Measurements from ENCODE around the gene FOCAD. TPM values are rescaled to one million over a fixed set of nuclear protein-coding genes. Genes with fewer than 3 reads are reported as not detected.

FOCAD gene
- polyA plus RNA-seq, 2 donors, result 4.6 to 6.1 TPM

- Histone ChIP-seq H3K27ac (ENCODE audit: low read depth in 2 of 2, low read length in 1 of 2) (no peak overlapping the region), H3K27me3 (ENCODE audit: control insufficient read depth in 1 of 2, insufficient read depth in 2 of 2, low read length in 2 of 2) (no peaks in the 10 kb centered on the region), H3K4me1 (ENCODE audit: control insufficient read depth in 2 of 2, insufficient read depth in 2 of 2, low read length in 1 of 2) (no peaks in the 10 kb centered on the region), H3K4me3 (ENCODE audit: low read depth in 1 of 2, low read length in 2 of 2) (no peak overlapping the region), H3K36me3 (ENCODE audit: control insufficient read depth in 2 of 2, insufficient read depth in 2 of 2, low read length in 1 of 2) (no peaks in the 10 kb centered on the region), H3K9me3 (ENCODE audit: control insufficient read depth in 2 of 2, insufficient read depth in 1 of 2, low read depth in 1 of 2, low read length in 1 of 2) (no peaks in the 10 kb centered on the region)
- 80 to 81% methylated on average over 1 of the region's 1 CpG for WGBS, 2 donors
Measured at GRCh38 chr9:20746967-20747366, 62.9 kb downstream of the FOCAD start.

GRCh38 chr9:20749496-20750198, 65.6 kb downstream of the FOCAD start:
- WGBS, 2 donors, result 81 to 91% methylated on average over 1 of the region's 1 CpG
- no peak overlapping the region for H3K27ac ChIP-seq (ENCODE audit: low read depth in 2 of 2, low read length in 1 of 2)
- H3K36me3 ChIP-seq (ENCODE audit: control insufficient read depth in 2 of 2, insufficient read depth in 2 of 2, low read length in 1 of 2), result no peaks in the 10 kb centered on the region
- no peak overlapping the region for H3K4me3 ChIP-seq (ENCODE audit: low read depth in 1 of 2, low read length in 2 of 2)
- no peaks in the 10 kb centered on the region for H3K4me1 ChIP-seq (ENCODE audit: control insufficient read depth in 2 of 2, insufficient read depth in 2 of 2, low read length in 1 of 2)
- no peaks in the 10 kb centered on the region for H3K9me3 ChIP-seq (ENCODE audit: control insufficient read depth in 2 of 2, insufficient read depth in 1 of 2, low read depth in 1 of 2, low read length in 1 of 2)
- no peaks in the 10 kb centered on the region for H3K27me3 ChIP-seq (ENCODE audit: control insufficient read depth in 1 of 2, insufficient read depth in 2 of 2, low read length in 2 of 2)

DNA sequence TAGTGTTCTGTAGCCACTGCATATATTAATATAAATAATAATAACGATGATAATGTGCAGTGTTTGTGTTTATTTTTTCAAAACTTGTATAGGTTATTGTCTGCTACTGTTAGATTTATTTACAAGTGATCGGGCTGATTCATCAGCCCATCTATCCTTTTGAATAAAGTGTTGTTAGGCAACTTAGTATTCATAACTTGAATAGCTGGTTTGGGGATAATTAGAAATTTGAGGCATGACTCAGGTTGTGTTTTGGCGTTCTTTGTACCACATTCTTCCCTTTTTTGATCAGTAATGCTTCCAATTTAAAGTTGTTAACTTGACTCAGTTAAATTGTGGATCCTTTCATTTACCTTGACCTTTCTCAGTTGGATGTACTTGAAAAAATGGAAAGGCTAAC, 69.7 kb downstream of the FOCAD start:
- no peak overlapping the region for H3K4me3 ChIP-seq (ENCODE audit: low read depth in 1 of 2, low read length in 2 of 2)
- H3K4me1 ChIP-seq (ENCODE audit: control insufficient read depth in 2 of 2, insufficient read depth in 2 of 2, low read length in 1 of 2), result no peaks in the 10 kb centered on the region
- H3K36me3 ChIP-seq (ENCODE audit: control insufficient read depth in 2 of 2, insufficient read depth in 2 of 2, low read length in 1 of 2), result no peaks in the 10 kb centered on the region
- 55 to 68% methylated on average over 3 of the region's 3 CpGs for WGBS, 2 donors
- H3K9me3 ChIP-seq (ENCODE audit: control insufficient read depth in 2 of 2, insufficient read depth in 1 of 2, low read depth in 1 of 2, low read length in 1 of 2), result no peaks in the 10 kb centered on the region
- H3K27me3 ChIP-seq (ENCODE audit: control insufficient read depth in 1 of 2, insufficient read depth in 2 of 2, low read length in 2 of 2), result no peaks in the 10 kb centered on the region
- H3K27ac ChIP-seq (ENCODE audit: low read depth in 2 of 2, low read length in 1 of 2), result no peak overlapping the region

- Histone ChIP-seq H3K4me1 (ENCODE audit: control insufficient read depth in 2 of 2, insufficient read depth in 2 of 2, low read length in 1 of 2) (no peaks in the 10 kb centered on the region), H3K9me3 (ENCODE audit: control insufficient read depth in 2 of 2, insufficient read depth in 1 of 2, low read depth in 1 of 2, low read length in 1 of 2) (no peaks in the 10 kb centered on the region), H3K27ac (ENCODE audit: low read depth in 2 of 2, low read length in 1 of 2) (no peak overlapping the region), H3K4me3 (ENCODE audit: low read depth in 1 of 2, low read length in 2 of 2) (no peak overlapping the region), H3K27me3 (ENCODE audit: control insufficient read depth in 1 of 2, insufficient read depth in 2 of 2, low read length in 2 of 2) (no peaks in the 10 kb centered on the region), H3K36me3 (ENCODE audit: control insufficient read depth in 2 of 2, insufficient read depth in 2 of 2, low read length in 1 of 2) (no peaks in the 10 kb centered on the region)
- 81 to 91% methylated on average over 2 of the region's 2 CpGs for WGBS, 2 donors
Measured at GRCh38 chr9:20754556-20754955, 70.5 kb downstream of the FOCAD start.

DNA sequence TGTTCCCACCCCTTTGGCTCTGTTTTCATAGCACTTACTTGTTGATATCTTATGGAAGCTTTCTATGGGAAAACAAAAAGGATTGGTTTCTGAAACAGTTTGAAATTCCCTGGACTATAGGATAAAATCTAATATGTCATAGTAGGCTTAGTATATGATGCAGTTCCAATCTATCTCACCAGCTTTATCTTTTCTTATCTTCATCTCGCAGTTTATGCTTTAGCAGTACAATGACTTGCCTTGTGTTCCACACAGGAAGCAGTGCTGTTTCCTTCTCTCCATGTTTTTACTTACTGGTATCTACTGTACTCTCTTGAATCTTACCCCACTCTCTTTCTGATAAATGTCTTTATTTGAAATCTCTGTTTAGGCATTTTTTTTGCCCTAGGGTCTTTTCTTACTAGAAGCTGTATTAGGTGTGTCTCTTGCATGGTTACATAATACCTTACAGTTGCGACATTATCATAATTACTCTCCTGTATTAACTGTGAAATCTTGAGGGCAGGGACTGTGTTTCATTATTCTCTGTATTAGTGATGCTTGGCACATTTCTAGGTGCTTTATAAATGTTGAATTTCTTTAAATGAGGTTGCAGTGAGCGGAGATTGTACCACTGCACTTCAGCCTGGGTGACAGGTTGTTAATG, 76.3 kb downstream of the FOCAD start:
- Histone ChIP-seq H3K9me3 (ENCODE audit: control insufficient read depth in 2 of 2, insufficient read depth in 1 of 2, low read depth in 1 of 2, low read length in 1 of 2) (no peaks in the 10 kb centered on the region), H3K36me3 (ENCODE audit: control insufficient read depth in 2 of 2, insufficient read depth in 2 of 2, low read length in 1 of 2) (peaks cover 0 to 2% of the 10 kb centered on the region in 2 donors), H3K27ac (ENCODE audit: low read depth in 2 of 2, low read length in 1 of 2) (no peak overlapping the region), H3K4me1 (ENCODE audit: control insufficient read depth in 2 of 2, insufficient read depth in 2 of 2, low read length in 1 of 2) (no peaks in the 10 kb centered on the region), H3K4me3 (ENCODE audit: low read depth in 1 of 2, low read length in 2 of 2) (no peak overlapping the region), H3K27me3 (ENCODE audit: control insufficient read depth in 1 of 2, insufficient read depth in 2 of 2, low read length in 2 of 2) (no peaks in the 10 kb centered on the region)
- WGBS, 2 donors, result 55 to 64% methylated on average over 3 of the region's 3 CpGs

DNA sequence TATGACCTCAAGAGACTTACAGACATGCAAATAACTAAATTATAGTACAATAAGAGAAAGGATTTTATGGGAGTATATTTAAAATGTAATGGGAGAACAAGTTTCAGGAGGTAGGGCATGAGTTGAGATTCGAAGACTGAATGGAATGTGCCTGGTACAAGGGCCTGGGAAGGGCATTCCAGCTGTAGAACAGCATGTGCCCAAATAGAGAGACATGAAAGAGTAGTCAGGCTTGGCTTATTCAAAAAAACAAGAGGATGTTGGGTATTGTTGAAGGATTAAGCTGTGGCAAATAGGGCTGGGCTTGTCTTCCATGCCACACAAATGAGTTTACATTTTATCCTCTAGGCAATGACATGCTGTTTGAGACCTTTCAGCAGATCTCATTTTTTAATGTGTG, 86.9 kb downstream of the FOCAD start:
- H3K4me3 ChIP-seq (ENCODE audit: low read depth in 1 of 2, low read length in 2 of 2), result no peak overlapping the region
- no peak overlapping the region for H3K27ac ChIP-seq (ENCODE audit: low read depth in 2 of 2, low read length in 1 of 2)
- H3K4me1 ChIP-seq (ENCODE audit: control insufficient read depth in 2 of 2, insufficient read depth in 2 of 2, low read length in 1 of 2), result no peaks in the 10 kb centered on the region
- WGBS, 2 donors, result 90% methylated on average over 1 of the region's 1 CpG
- H3K27me3 ChIP-seq (ENCODE audit: control insufficient read depth in 1 of 2, insufficient read depth in 2 of 2, low read length in 2 of 2), result no peaks in the 10 kb centered on the region
- H3K9me3 ChIP-seq (ENCODE audit: control insufficient read depth in 2 of 2, insufficient read depth in 1 of 2, low read depth in 1 of 2, low read length in 1 of 2), result peaks cover 0 to 2% of the 10 kb centered on the region in 2 donors
- peaks cover 0 to 5% of the 10 kb centered on the region in 2 donors for H3K36me3 ChIP-seq (ENCODE audit: control insufficient read depth in 2 of 2, insufficient read depth in 2 of 2, low read length in 1 of 2)

- WGBS, 2 donors, result 80 to 90% methylated on average over 2 of the region's 2 CpGs
- H3K36me3 ChIP-seq (ENCODE audit: control insufficient read depth in 2 of 2, insufficient read depth in 2 of 2, low read length in 1 of 2), result peaks cover 0 to 5% of the 10 kb centered on the region in 2 donors
- H3K27ac ChIP-seq (ENCODE audit: low read depth in 2 of 2, low read length in 1 of 2), result no peak overlapping the region
- H3K9me3 ChIP-seq (ENCODE audit: control insufficient read depth in 2 of 2, insufficient read depth in 1 of 2, low read depth in 1 of 2, low read length in 1 of 2), result peaks cover 0 to 2% of the 10 kb centered on the region in 2 donors
- no peak overlapping the region for H3K4me3 ChIP-seq (ENCODE audit: low read depth in 1 of 2, low read length in 2 of 2)
- no peaks in the 10 kb centered on the region for H3K4me1 ChIP-seq (ENCODE audit: control insufficient read depth in 2 of 2, insufficient read depth in 2 of 2, low read length in 1 of 2)
- H3K27me3 ChIP-seq (ENCODE audit: control insufficient read depth in 1 of 2, insufficient read depth in 2 of 2, low read length in 2 of 2), result no peaks in the 10 kb centered on the region
Measured at GRCh38 chr9:20771729-20772128, 87.7 kb downstream of the FOCAD start.

GRCh38 chr9:20775683-20776082, 91.6 kb downstream of the FOCAD start:
- no peaks in the 10 kb centered on the region for H3K4me1 ChIP-seq (ENCODE audit: control insufficient read depth in 2 of 2, insufficient read depth in 2 of 2, low read length in 1 of 2)
- H3K4me3 ChIP-seq (ENCODE audit: low read depth in 1 of 2, low read length in 2 of 2), result no peak overlapping the region
- H3K27me3 ChIP-seq (ENCODE audit: control insufficient read depth in 1 of 2, insufficient read depth in 2 of 2, low read length in 2 of 2), result no peaks in the 10 kb centered on the region
- H3K36me3 ChIP-seq (ENCODE audit: control insufficient read depth in 2 of 2, insufficient read depth in 2 of 2, low read length in 1 of 2), result no peaks in the 10 kb centered on the region
- 96 to 97% methylated on average over 2 of the region's 2 CpGs for WGBS, 2 donors
- no peak overlapping the region for H3K27ac ChIP-seq (ENCODE audit: low read depth in 2 of 2, low read length in 1 of 2)
- H3K9me3 ChIP-seq (ENCODE audit: control insufficient read depth in 2 of 2, insufficient read depth in 1 of 2, low read depth in 1 of 2, low read length in 1 of 2), result no peaks in the 10 kb centered on the region

GRCh38 chr9:20781092-20781491, 97.0 kb downstream of the FOCAD start:
- peaks cover 0 to 2% of the 10 kb centered on the region in 2 donors for H3K36me3 ChIP-seq (ENCODE audit: control insufficient read depth in 2 of 2, insufficient read depth in 2 of 2, low read length in 1 of 2)
- H3K4me3 ChIP-seq (ENCODE audit: low read depth in 1 of 2, low read length in 2 of 2), result no peak overlapping the region
- no peaks in the 10 kb centered on the region for H3K9me3 ChIP-seq (ENCODE audit: control insufficient read depth in 2 of 2, insufficient read depth in 1 of 2, low read depth in 1 of 2, low read length in 1 of 2)
- no peaks in the 10 kb centered on the region for H3K27me3 ChIP-seq (ENCODE audit: control insufficient read depth in 1 of 2, insufficient read depth in 2 of 2, low read length in 2 of 2)
- no peaks in the 10 kb centered on the region for H3K4me1 ChIP-seq (ENCODE audit: control insufficient read depth in 2 of 2, insufficient read depth in 2 of 2, low read length in 1 of 2)
- H3K27ac ChIP-seq (ENCODE audit: low read depth in 2 of 2, low read length in 1 of 2), result no peak overlapping the region

GRCh38 chr9:20782289-20782688, 98.2 kb downstream of the FOCAD start:
- WGBS, 2 donors, result 95 to 96% methylated on average over 5 of the region's 5 CpGs
- Histone ChIP-seq H3K27me3 (ENCODE audit: control insufficient read depth in 1 of 2, insufficient read depth in 2 of 2, low read length in 2 of 2) (no peaks in the 10 kb centered on the region), H3K4me3 (ENCODE audit: low read depth in 1 of 2, low read length in 2 of 2) (no peak overlapping the region), H3K9me3 (ENCODE audit: control insufficient read depth in 2 of 2, insufficient read depth in 1 of 2, low read depth in 1 of 2, low read length in 1 of 2) (no peaks in the 10 kb centered on the region), H3K27ac (ENCODE audit: low read depth in 2 of 2, low read length in 1 of 2) (no peak overlapping the region), H3K4me1 (ENCODE audit: control insufficient read depth in 2 of 2, insufficient read depth in 2 of 2, low read length in 1 of 2) (no peaks in the 10 kb centered on the region), H3K36me3 (ENCODE audit: control insufficient read depth in 2 of 2, insufficient read depth in 2 of 2, low read length in 1 of 2) (peaks cover 0 to 2% of the 10 kb centered on the region in 2 donors)
